ENCODE data around the gene IL1RAPL1. TPM values are rescaled to one million over a fixed set of nuclear protein-coding genes. Genes with fewer than 3 reads are reported as not detected.

The IL1RAPL1 gene
- total RNA-seq, 1 donor from 2014 or later: 0.16 TPM

DNA sequence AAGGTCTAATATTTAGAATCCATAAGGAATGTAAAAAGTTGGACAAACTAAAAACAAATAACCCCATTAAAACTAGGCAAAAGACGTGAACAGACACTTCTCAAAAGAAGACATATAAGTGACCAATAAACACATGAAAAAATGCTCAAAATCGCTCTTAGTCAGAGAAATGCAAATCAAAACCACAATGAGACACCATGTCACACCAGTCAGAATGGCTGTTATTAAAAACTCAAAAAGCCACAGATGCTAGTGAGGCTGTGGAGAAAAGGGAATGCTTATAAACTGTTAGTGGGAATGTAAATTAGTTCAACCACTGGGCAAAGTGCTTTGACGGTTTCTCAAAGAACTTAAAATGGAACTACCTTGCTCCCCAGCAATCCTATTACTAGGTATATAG, 953.8 kb downstream of the IL1RAPL1 start:
- no peaks in the 10 kb centered on the region for H3K4me1 ChIP-seq (ENCODE audit: insufficient read depth, low read length)
- H3K9me3 ChIP-seq (ENCODE audit: insufficient read depth, low read depth, low read length): no peaks in the 10 kb centered on the region
- no peak overlapping the region for H2AFZ ChIP-seq (ENCODE audit: low read depth, low read length)
- no peaks in the 10 kb centered on the region for H3K36me3 ChIP-seq (ENCODE audit: insufficient read depth, low read length)
- no peaks in the 10 kb centered on the region for H3K79me2 ChIP-seq (ENCODE audit: insufficient read depth, low read length)
- TF ChIP-seq, protein P1, sequence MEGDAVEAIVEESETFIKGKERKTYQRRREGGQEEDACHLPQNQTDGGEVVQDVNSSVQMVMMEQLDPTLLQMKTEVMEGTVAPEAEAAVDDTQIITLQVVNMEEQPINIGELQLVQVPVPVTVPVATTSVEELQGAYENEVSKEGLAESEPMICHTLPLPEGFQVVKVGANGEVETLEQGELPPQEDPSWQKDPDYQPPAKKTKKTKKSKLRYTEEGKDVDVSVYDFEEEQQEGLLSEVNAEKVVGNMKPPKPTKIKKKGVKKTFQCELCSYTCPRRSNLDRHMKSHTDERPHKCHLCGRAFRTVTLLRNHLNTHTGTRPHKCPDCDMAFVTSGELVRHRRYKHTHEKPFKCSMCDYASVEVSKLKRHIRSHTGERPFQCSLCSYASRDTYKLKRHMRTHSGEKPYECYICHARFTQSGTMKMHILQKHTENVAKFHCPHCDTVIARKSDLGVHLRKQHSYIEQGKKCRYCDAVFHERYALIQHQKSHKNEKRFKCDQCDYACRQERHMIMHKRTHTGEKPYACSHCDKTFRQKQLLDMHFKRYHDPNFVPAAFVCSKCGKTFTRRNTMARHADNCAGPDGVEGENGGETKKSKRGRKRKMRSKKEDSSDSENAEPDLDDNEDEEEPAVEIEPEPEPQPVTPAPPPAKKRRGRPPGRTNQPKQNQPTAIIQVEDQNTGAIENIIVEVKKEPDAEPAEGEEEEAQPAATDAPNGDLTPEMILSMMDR (IDR thresholded peaks at IDR 0.05; ENCODE audit: insufficient read depth, low read depth, low read length): no peak
- TF ChIP-seq EZH2 (IDR thresholded peaks at IDR 0.05; ENCODE audit: insufficient read depth, low read length): no peak
- H3K27me3 ChIP-seq (ENCODE audit: insufficient read depth, low read length): no peaks in the 10 kb centered on the region
- no peak overlapping the region for H3K4me3 ChIP-seq (ENCODE audit: insufficient read depth, low read depth, low read length)
- no peak overlapping the region for H3K9ac ChIP-seq (ENCODE audit: low read length)
- DNase-seq (ENCODE audit: low read depth) (no peak), FAIRE-seq (no peak)
- Mint-ChIP-seq H3K4me3 (ENCODE audit: unreplicated experiment) (no peak overlapping the region), H3K4me1 (ENCODE audit: low read depth, unreplicated experiment) (no peaks in the 10 kb centered on the region), H3K36me3 (ENCODE audit: low read depth, unreplicated experiment) (no peaks in the 10 kb centered on the region), H3K9me3 (ENCODE audit: unreplicated experiment) (no peaks in the 10 kb centered on the region), H3K27ac (ENCODE audit: unreplicated experiment) (no peak overlapping the region), H3K27me3 (ENCODE audit: low read depth, unreplicated experiment) (no peaks in the 10 kb centered on the region)
- H3K27ac ChIP-seq (ENCODE audit: low read depth, low read length): no peak overlapping the region
- H4K20me1 ChIP-seq (ENCODE audit: insufficient read depth, low read length): no peaks in the 10 kb centered on the region
- no peak overlapping the region for H3K4me2 ChIP-seq (ENCODE audit: low read length)

DNA sequence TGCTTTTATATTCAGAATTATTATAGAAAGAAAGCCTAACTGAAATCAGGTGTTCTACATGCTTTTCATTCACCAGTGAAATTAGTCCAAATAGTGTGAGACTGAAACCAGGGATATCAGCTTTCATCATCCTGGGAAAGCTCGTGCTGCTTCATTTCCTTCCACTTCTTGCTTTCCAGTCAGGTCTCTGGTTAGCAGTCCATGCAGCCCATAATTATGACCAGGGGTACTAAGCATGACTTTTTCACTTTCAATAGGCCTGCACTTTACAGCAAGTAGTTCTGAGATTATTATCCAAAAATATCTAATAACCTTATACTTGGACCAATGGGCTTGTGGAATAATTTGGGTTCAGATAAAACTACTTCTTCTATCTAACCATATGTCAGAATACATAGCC, 954.9 kb downstream of the IL1RAPL1 start:
- no peak overlapping the region for H3K9ac ChIP-seq (ENCODE audit: low read length)
- no peaks in the 10 kb centered on the region for H3K27me3 ChIP-seq (ENCODE audit: insufficient read depth, low read length)
- no peaks in the 10 kb centered on the region for H3K79me2 ChIP-seq (ENCODE audit: insufficient read depth, low read length)
- H3K36me3 ChIP-seq (ENCODE audit: insufficient read depth, low read length): no peaks in the 10 kb centered on the region
- FAIRE-seq (peak; percentile 80), DNase-seq (ENCODE audit: low read depth) (no peak)
- no peak overlapping the region for H3K27ac ChIP-seq (ENCODE audit: low read depth, low read length)
- no peak overlapping the region for H3K4me2 ChIP-seq (ENCODE audit: low read length)
- H4K20me1 ChIP-seq (ENCODE audit: insufficient read depth, low read length): no peaks in the 10 kb centered on the region
- TF ChIP-seq, protein P1 (IDR thresholded peaks at IDR 0.05; ENCODE audit: insufficient read depth, low read depth, low read length): no peak
- TF ChIP-seq EZH2 (IDR thresholded peaks at IDR 0.05; ENCODE audit: insufficient read depth, low read length): no peak
- no peak overlapping the region for H2AFZ ChIP-seq (ENCODE audit: low read depth, low read length)
- Mint-ChIP-seq H3K4me3 (ENCODE audit: unreplicated experiment) (no peak overlapping the region), H3K27ac (ENCODE audit: unreplicated experiment) (no peak overlapping the region), H3K9me3 (ENCODE audit: unreplicated experiment) (no peaks in the 10 kb centered on the region), H3K36me3 (ENCODE audit: low read depth, unreplicated experiment) (no peaks in the 10 kb centered on the region), H3K27me3 (ENCODE audit: low read depth, unreplicated experiment) (no peaks in the 10 kb centered on the region), H3K4me1 (ENCODE audit: low read depth, unreplicated experiment) (no peaks in the 10 kb centered on the region)
- no peak overlapping the region for H3K4me3 ChIP-seq (ENCODE audit: insufficient read depth, low read depth, low read length)
- H3K9me3 ChIP-seq (ENCODE audit: insufficient read depth, low read depth, low read length): no peaks in the 10 kb centered on the region
- H3K4me1 ChIP-seq (ENCODE audit: insufficient read depth, low read length): no peaks in the 10 kb centered on the region

DNA sequence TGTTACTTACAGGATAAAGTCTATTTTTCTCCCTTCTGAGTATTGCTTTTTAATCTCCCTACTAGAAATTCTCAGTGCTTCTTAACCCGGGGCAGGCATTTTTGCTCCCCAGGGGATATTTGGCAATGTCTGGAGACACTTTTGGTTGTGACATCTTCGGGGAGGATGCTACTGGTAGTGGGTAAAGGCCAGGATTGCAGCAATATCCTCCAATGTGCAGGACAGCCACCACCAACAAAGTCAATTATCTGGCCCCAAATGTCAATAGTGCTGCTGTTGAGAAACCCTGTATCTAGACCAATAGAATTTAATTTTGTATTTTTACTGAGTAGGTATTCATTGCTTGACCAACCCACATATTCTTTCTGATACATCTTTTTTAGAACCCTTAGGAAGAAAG, 958.6 kb downstream of the IL1RAPL1 start:
- TF ChIP-seq, protein P1 (IDR thresholded peaks at IDR 0.05; ENCODE audit: insufficient read depth, low read depth, low read length): no peak
- no peak for TF ChIP-seq EZH2 (IDR thresholded peaks at IDR 0.05; ENCODE audit: insufficient read depth, low read length)
- no peaks in the 10 kb centered on the region for H3K9me3 Mint-ChIP-seq (ENCODE audit: unreplicated experiment)
- H3K4me1 ChIP-seq (ENCODE audit: insufficient read depth, low read length): no peaks in the 10 kb centered on the region

More for the DNA sequence above, 958.6 kb downstream of the IL1RAPL1 start:
- H2AFZ ChIP-seq (ENCODE audit: low read depth, low read length): no peak overlapping the region
- H3K4me2 ChIP-seq (ENCODE audit: low read length): no peak overlapping the region
- H3K27ac Mint-ChIP-seq (ENCODE audit: unreplicated experiment): no peak overlapping the region
- H3K36me3 Mint-ChIP-seq (ENCODE audit: low read depth, unreplicated experiment): no peaks in the 10 kb centered on the region
- H3K9ac ChIP-seq (ENCODE audit: low read length): no peak overlapping the region
- no peak overlapping the region for H3K4me3 ChIP-seq (ENCODE audit: insufficient read depth, low read depth, low read length)
- DNase-seq (ENCODE audit: low read depth): no peak
- no peaks in the 10 kb centered on the region for H4K20me1 ChIP-seq (ENCODE audit: insufficient read depth, low read length)
- H3K9me3 ChIP-seq (ENCODE audit: insufficient read depth, low read depth, low read length): no peaks in the 10 kb centered on the region
- no peak overlapping the region for H3K4me3 Mint-ChIP-seq (ENCODE audit: unreplicated experiment)
- H3K79me2 ChIP-seq (ENCODE audit: insufficient read depth, low read length): no peaks in the 10 kb centered on the region
- H3K36me3 ChIP-seq (ENCODE audit: insufficient read depth, low read length): no peaks in the 10 kb centered on the region
- no peaks in the 10 kb centered on the region for H3K27me3 ChIP-seq (ENCODE audit: insufficient read depth, low read length)
- H3K27me3 Mint-ChIP-seq (ENCODE audit: low read depth, unreplicated experiment): no peaks in the 10 kb centered on the region
- no peak overlapping the region for H3K27ac ChIP-seq (ENCODE audit: low read depth, low read length)
- H3K4me1 Mint-ChIP-seq (ENCODE audit: low read depth, unreplicated experiment): no peaks in the 10 kb centered on the region
- no peak for FAIRE-seq
